ENCODE data around the gene ITPR2.

DNA sequence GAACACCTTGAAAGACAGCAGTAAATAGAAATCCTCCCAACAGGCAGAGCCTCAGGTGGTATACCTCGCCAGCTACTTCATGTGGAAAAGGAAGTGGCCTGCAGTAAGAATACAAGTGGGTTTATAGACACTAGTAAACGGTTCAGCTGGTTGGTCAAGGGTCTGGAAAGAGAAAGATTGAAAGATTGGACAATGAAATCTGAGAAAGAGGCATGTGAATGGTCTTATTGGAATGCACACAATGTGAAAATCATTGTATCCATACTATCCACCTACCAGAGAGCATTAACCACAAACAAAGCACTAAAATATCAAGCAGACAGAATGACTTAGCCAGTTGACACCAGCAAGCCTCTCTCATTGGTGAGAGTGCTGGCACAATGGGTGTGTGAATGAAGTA, 539.4 kb downstream of the ITPR2 start:
- TF ChIP-seq, protein P1, sequence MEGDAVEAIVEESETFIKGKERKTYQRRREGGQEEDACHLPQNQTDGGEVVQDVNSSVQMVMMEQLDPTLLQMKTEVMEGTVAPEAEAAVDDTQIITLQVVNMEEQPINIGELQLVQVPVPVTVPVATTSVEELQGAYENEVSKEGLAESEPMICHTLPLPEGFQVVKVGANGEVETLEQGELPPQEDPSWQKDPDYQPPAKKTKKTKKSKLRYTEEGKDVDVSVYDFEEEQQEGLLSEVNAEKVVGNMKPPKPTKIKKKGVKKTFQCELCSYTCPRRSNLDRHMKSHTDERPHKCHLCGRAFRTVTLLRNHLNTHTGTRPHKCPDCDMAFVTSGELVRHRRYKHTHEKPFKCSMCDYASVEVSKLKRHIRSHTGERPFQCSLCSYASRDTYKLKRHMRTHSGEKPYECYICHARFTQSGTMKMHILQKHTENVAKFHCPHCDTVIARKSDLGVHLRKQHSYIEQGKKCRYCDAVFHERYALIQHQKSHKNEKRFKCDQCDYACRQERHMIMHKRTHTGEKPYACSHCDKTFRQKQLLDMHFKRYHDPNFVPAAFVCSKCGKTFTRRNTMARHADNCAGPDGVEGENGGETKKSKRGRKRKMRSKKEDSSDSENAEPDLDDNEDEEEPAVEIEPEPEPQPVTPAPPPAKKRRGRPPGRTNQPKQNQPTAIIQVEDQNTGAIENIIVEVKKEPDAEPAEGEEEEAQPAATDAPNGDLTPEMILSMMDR (conservative IDR thresholded peaks at IDR 0.05; ENCODE audit: low read length), result no peak
- TF ChIP-seq EZH2phosphoT487 (IDR thresholded peaks at IDR 0.05; ENCODE audit: borderline replicate concordance, low read depth, low read length), result no peak
